Kidney (tissue), 14 donors: ENCODE measurements around the gene RND1. TPM values are rescaled to one million over a fixed set of nuclear protein-coding genes. Genes with fewer than 3 reads are reported as not detected.

ENCODE experiments used
- DNase-seq, 5 donors: peaks; one replicate each; pipeline ENCODE4 v3.0.0-alpha.2; 2013 to 2020
- FAIRE-seq: peaks from 2 replicates; lab custom pipeline; 2012; peaks lifted over from hg19 to GRCh38; lab: Jason Lieb, UNC
- H3K27ac ChIP-seq, 2 donors: one replicate each; pipeline ENCODE4 v1.7.0; 2013; ENCODE audit warnings: low read depth in 2 of 2, low read length in 2 of 2, inconsistent platforms in 1 of 2
- H3K27me3 ChIP-seq: one replicate; pipeline ENCODE4 v1.7.1; 2013; ENCODE audit warnings: low read length, inconsistent platforms; ENCODE audit not compliant: control insufficient read depth, insufficient read depth
- H3K36me3 ChIP-seq, 3 donors: one replicate each; pipeline versions ENCODE4 v1.7.0 to v1.7.1; 2013; ENCODE audit warnings: low read length in 3 of 3, control low read depth in 1 of 3, inconsistent platforms in 1 of 3; ENCODE audit not compliant: insufficient read depth in 3 of 3, control insufficient read depth in 2 of 3
- H3K4me1 ChIP-seq, 3 donors: one replicate each; pipeline versions ENCODE4 v1.7.0 to v1.7.1; 2013; ENCODE audit warnings: low read length in 3 of 3, inconsistent platforms in 1 of 3, low read depth in 1 of 3; ENCODE audit not compliant: control insufficient read depth in 2 of 3, insufficient read depth in 2 of 3
- H3K4me3 ChIP-seq, 3 donors: one replicate each; pipeline versions ENCODE4 v1.7.0 to v1.8.1; 2013; ENCODE audit warnings: low read length in 3 of 3, control low read depth in 1 of 3, inconsistent platforms in 1 of 3
- H3K9ac ChIP-seq, 3 donors: one replicate each; pipeline versions ENCODE4 v1.7.0 to v1.7.1; 2013; ENCODE audit warnings: low read length in 3 of 3, control low read depth in 1 of 3, inconsistent platforms in 1 of 3
- H3K9me3 ChIP-seq, 3 donors: one replicate each; pipeline versions ENCODE4 v1.7.0 to v1.7.1; 2013; ENCODE audit warnings: low read length in 3 of 3, control low read depth in 1 of 3, inconsistent platforms in 1 of 3; ENCODE audit not compliant: control insufficient read depth in 2 of 3, insufficient read depth in 1 of 3
- intact Hi-C: fragments of 100-400 bp; cut with DNase I; formaldehyde crosslinking; loops from one replicate; pipeline ENCODE4 v1.11.1; 2022
- polyA plus RNA-seq: library from polyadenylated mRNA; stranded (reverse); fragments of 350-450 nt; fragmentation: Illumina TruSeq; extraction: RNeasy Lipid Tissue Mini Kit (QIAGEN cat#74804); gene quantifications from one replicate; pipeline ENCODE4 v1.2.3, GENCODE V29; 2014; ENCODE audit warnings: low read depth, low replicate concordance; ENCODE audit not compliant: insufficient read depth
- total RNA-seq: library from RNA; stranded (reverse); fragmentation: NEBNext Ultra II Directional; extraction: Animal tissue kit (Norgen Biotek cat#: 25700); gene quantifications from one replicate; pipeline ENCODE4 v1.2.1, GENCODE V29; 2021
- TF ChIP-seq, protein P1 (sequence below): IDR thresholded peaks from 3 replicates; pipeline ENCODE4 v1.5.1; 2012; ENCODE audit warnings: mild to moderate bottlenecking, moderate library complexity, borderline replicate concordance; ENCODE audit not compliant: insufficient read depth; ENCODE audit errors: extremely low read depth
- donor health status: control.
- donor health status: control.
- donor health status: control.
- donor health status: control.
- donor health status: control.
- donor health status: DM: yes; HTN: yes; CAD: no.
- donor health status: Normal renal cell carcinoma (clear cell type).

Gene RND1
- total and polyA plus RNA-seq, 2 donors from 2014 or later: 1.0 to 2.2 TPM

DNA sequence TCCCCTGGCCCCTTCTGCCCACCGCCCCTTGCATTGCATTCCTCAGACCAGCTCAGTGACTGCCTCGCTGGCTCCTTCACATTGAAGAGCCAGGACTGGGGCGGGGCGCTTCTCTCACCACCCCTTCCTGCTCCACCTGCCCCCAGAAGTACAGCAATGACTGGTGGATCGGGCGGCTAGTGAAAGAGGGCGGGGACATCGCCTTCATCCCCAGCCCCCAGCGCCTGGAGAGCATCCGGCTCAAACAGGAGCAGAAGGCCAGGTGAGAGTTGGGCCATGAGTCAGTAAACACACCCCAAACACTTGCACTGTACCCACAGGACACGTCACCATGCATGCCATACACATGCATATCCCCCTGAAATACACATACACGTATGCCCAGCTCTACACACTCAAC, 41.6 kb downstream of the RND1 start:
- H3K4me3 ChIP-seq: no peak overlapping the region
- FAIRE-seq: no peak
- peaks cover 0 to 6% (median 0%) of the 10 kb centered on the region in 3 donors for H3K36me3 ChIP-seq
- TF ChIP-seq, protein P1, sequence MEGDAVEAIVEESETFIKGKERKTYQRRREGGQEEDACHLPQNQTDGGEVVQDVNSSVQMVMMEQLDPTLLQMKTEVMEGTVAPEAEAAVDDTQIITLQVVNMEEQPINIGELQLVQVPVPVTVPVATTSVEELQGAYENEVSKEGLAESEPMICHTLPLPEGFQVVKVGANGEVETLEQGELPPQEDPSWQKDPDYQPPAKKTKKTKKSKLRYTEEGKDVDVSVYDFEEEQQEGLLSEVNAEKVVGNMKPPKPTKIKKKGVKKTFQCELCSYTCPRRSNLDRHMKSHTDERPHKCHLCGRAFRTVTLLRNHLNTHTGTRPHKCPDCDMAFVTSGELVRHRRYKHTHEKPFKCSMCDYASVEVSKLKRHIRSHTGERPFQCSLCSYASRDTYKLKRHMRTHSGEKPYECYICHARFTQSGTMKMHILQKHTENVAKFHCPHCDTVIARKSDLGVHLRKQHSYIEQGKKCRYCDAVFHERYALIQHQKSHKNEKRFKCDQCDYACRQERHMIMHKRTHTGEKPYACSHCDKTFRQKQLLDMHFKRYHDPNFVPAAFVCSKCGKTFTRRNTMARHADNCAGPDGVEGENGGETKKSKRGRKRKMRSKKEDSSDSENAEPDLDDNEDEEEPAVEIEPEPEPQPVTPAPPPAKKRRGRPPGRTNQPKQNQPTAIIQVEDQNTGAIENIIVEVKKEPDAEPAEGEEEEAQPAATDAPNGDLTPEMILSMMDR: no peak
- H3K27me3 ChIP-seq: no peaks in the 10 kb centered on the region
- H3K4me1 ChIP-seq: no peaks in the 10 kb centered on the region
- H3K9ac ChIP-seq: no peak overlapping the region
- intact Hi-C loops: no loop called here
- H3K9me3 ChIP-seq: no peaks in the 10 kb centered on the region
- H3K27ac ChIP-seq: no peak overlapping the region
- no peak for DNase-seq

DNA sequence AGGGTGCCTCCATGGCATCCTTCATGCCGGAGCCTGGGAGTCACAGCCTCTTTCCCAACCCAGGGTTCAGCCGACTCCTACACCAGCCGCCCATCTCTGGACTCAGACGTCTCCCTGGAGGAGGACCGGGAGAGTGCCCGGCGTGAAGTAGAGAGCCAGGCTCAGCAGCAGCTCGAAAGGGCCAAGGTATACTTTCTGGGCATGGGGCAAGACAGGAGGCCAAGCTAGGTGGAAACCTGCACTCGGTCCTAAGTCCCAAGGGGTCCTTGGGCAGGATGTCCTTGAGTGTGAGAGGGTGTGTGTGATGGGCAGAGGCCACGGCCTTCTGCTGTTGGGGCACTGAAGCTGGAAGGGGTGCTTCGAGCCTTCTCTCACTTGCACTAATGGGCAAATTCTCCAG, 42.4 kb downstream of the RND1 start:
- H3K27me3 ChIP-seq: no peaks in the 10 kb centered on the region
- no peak for DNase-seq
- no peak for FAIRE-seq
- intact Hi-C loops: no loop called here
- TF ChIP-seq, protein P1: no peak
- H3K9me3 ChIP-seq: no peaks in the 10 kb centered on the region
- H3K36me3 ChIP-seq: peaks cover 0 to 4% (median 0%) of the 10 kb centered on the region in 3 donors
- peaks cover 0 to 4% (median 0%) of the 10 kb centered on the region in 3 donors for H3K4me1 ChIP-seq
- H3K4me3 ChIP-seq: no peak overlapping the region
- no peak overlapping the region for H3K27ac ChIP-seq
- H3K9ac ChIP-seq: no peak overlapping the region

DNA sequence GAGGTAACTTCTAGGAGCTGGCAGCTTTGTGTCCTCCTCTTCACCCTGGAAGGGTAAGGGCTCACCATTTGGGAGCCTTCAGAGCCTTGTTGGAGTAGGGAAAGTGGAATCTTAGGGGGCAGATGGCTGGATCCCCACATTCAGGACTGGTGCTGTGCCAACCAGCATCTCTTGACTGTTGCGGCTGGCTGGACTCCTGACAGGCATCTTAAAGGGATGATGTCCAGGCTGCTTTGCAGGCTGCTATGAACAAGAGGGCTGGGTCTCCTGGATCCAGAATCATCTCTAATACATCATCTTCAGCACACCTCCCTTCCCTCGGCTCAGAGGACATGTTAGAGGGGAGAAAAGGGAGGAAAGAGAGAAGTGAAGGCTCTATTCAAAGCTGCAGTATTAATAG, 43.0 kb downstream of the RND1 start:
- H3K4me1 ChIP-seq: peaks cover 0 to 7% (median 0%) of the 10 kb centered on the region in 3 donors
- no peaks in the 10 kb centered on the region for H3K36me3 ChIP-seq
- TF ChIP-seq, protein P1: no peak
- H3K4me3 ChIP-seq: no peak overlapping the region
- H3K9me3 ChIP-seq: no peaks in the 10 kb centered on the region
- DNase-seq (no peak), FAIRE-seq (no peak)
- intact Hi-C loops: no loop called here
- H3K9ac ChIP-seq: no peak overlapping the region
- H3K27ac ChIP-seq: no peak overlapping the region
- no peaks in the 10 kb centered on the region for H3K27me3 ChIP-seq

DNA sequence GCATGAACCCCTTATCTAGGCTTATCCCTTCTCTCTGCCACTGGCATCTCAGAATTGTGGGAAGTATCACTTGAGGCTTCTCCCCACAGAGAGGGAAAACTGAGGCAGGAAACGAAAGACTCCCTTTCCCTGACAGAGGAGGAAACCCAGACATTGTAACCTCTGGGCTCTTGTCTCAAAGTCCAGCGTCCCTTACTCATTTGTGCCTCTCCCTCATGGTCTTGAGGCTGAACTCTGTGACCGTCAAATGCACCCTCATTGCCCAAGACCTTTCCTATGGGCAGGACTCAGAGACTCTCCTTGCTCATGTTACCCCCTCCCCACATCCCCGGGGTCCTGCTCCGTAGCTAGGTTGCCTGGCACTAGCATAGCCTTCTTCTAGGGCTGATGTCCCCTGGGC, 43.5 kb downstream of the RND1 start:
- no peak overlapping the region for H3K27ac ChIP-seq
- FAIRE-seq (no peak), DNase-seq (no peak)
- no peaks in the 10 kb centered on the region for H3K9me3 ChIP-seq
- H3K9ac ChIP-seq: no peak overlapping the region
- H3K27me3 ChIP-seq: no peaks in the 10 kb centered on the region
- H3K4me3 ChIP-seq: no peak overlapping the region
- TF ChIP-seq, protein P1: no peak
- intact Hi-C loops: no loop called here
- H3K4me1 ChIP-seq: peaks cover 0 to 8% (median 0%) of the 10 kb centered on the region in 3 donors
- no peaks in the 10 kb centered on the region for H3K36me3 ChIP-seq
